WTC11 (cell line): ENCODE data around the gene GPX4. TPM values are rescaled to one million over a fixed set of nuclear protein-coding genes. Genes with fewer than 3 reads are reported as not detected.

Source experiments
- ATAC-seq: fragments of 200-7000 bp; cut with Tn5 transposase; 2 replicates; pipeline ENCODE4 v1.10.0; 2021; ENCODE audit warnings: mild to moderate bottlenecking, moderate library complexity
- CTCF ChIA-PET: fragments of 300-600 bp; sonication (Branson Sonifier 250); formaldehyde crosslinking; loops from one replicate; lab custom pipeline; 2021; ENCODE audit warnings: antibody characterized with exemption; lab: Charles Lee
- POLR2A ChIA-PET: fragments of 350-600 bp; sonication (Branson Sonifier 250); formaldehyde crosslinking; loops from one replicate; lab custom pipeline; 2021; ENCODE audit warnings: antibody characterized with exemption; lab: Charles Lee
- DNase-seq: peaks from one replicate; pipeline ENCODE4 v3.0.0; 2021; ENCODE audit warnings: low spot score
- H3K27ac Mint-ChIP-seq: 2 replicates; pipeline ENCODE4 v1.8.0; 2021; ENCODE audit warnings: mixed read lengths
- H3K27me3 Mint-ChIP-seq: 2 replicates; pipeline ENCODE4 v1.8.0; 2021; ENCODE audit warnings: low read depth, mild to moderate bottlenecking, moderate library complexity, mixed read lengths
- H3K36me3 Mint-ChIP-seq: 2 replicates; pipeline ENCODE4 v1.8.0; 2021; ENCODE audit warnings: mixed read lengths
- H3K4me1 Mint-ChIP-seq: 2 replicates; pipeline ENCODE4 v1.8.0; 2022; ENCODE audit warnings: mixed read lengths
- H3K4me3 Mint-ChIP-seq: 2 replicates; pipeline ENCODE4 v1.8.0; 2021; ENCODE audit warnings: mild to moderate bottlenecking, moderate library complexity, mixed read lengths
- H3K9me3 Mint-ChIP-seq: 2 replicates; pipeline ENCODE4 v1.8.0; 2021; ENCODE audit warnings: mixed read lengths
- IRF2 ChIP-seq: sonication (generic); formaldehyde crosslinking; IDR thresholded peaks from 2 replicates; pipeline ENCODE4 v1.8.0; 2022; ENCODE audit warnings: low read depth, missing genetic modification reagents, borderline replicate concordance
- JAZF1 ChIP-seq: fragments of 250-450 bp; sonication (Bioruptor Pico); IDR thresholded peaks from 2 replicates; pipeline ENCODE4 v1.9.0; 2021; ENCODE audit warnings: moderate library complexity, mild to moderate bottlenecking, inconsistent platforms
- JUN ChIP-seq: sonication (generic); formaldehyde crosslinking; IDR thresholded peaks from 2 replicates; pipeline ENCODE4 v1.8.0; 2023; ENCODE audit warnings: mild to moderate bottlenecking, missing genetic modification reagents
- NFATC4 ChIP-seq: fragments of 250-450 bp; sonication (Bioruptor Pico); IDR thresholded peaks from 2 replicates; pipeline ENCODE4 v1.9.0; 2021; ENCODE audit warnings: mild to moderate bottlenecking
- PRDM15 ChIP-seq: sonication (generic); formaldehyde crosslinking; IDR thresholded peaks from 2 replicates; pipeline ENCODE4 v1.8.0; 2022; ENCODE audit warnings: missing genetic modification reagents
- PRRX2 ChIP-seq: fragments of 250-450 bp; sonication (Bioruptor Pico); IDR thresholded peaks from 2 replicates; pipeline ENCODE4 v1.8.0; 2021; ENCODE audit warnings: mild to moderate bottlenecking
- RORB ChIP-seq: fragments of 250-450 bp; sonication (Bioruptor Pico); IDR thresholded peaks from 2 replicates; pipeline ENCODE4 v1.9.0; 2021; ENCODE audit warnings: mild to moderate bottlenecking
- USF2 ChIP-seq: sonication (generic); formaldehyde crosslinking; IDR thresholded peaks from 2 replicates; pipeline ENCODE4 v1.8.1; 2023; ENCODE audit warnings: mild to moderate bottlenecking, missing genetic modification reagents, moderate library complexity
- ZNF121 ChIP-seq: sonication (generic); formaldehyde crosslinking; IDR thresholded peaks from 2 replicates; pipeline ENCODE4 v1.8.0; 2023; ENCODE audit warnings: missing genetic modification reagents
- ZNF263 ChIP-seq: sonication (generic); formaldehyde crosslinking; IDR thresholded peaks from 2 replicates; pipeline ENCODE4 v1.8.1; 2022; ENCODE audit warnings: low read depth, mild to moderate bottlenecking, moderate library complexity, missing genetic modification reagents
- ZNF423 ChIP-seq: fragments of 250-450 bp; sonication (Bioruptor Pico); IDR thresholded peaks from 2 replicates; pipeline ENCODE4 v2.1.2; 2022; ENCODE audit warnings: mild to moderate bottlenecking, moderate library complexity
- total RNA-seq: library from RNA; stranded (reverse); gene quantifications from 3 replicates; pipeline ENCODE4 v1.2.3, GENCODE V29; 2021
- TF ChIP-seq, protein P1 (sequence below): sonication (generic); formaldehyde crosslinking; IDR thresholded peaks from 2 replicates; pipeline ENCODE4 v1.8.0; 2022; ENCODE audit warnings: mild to moderate bottlenecking, missing genetic modification reagents
- TF ChIP-seq, protein P2 (sequence below): sonication (generic); formaldehyde crosslinking; IDR thresholded peaks from 2 replicates; pipeline ENCODE4 v1.8.0; 2023; ENCODE audit warnings: mild to moderate bottlenecking, missing genetic modification reagents

GPX4 gene
- total RNA-seq, 1 experiment from 2014 or later: 363 TPM

DNA sequence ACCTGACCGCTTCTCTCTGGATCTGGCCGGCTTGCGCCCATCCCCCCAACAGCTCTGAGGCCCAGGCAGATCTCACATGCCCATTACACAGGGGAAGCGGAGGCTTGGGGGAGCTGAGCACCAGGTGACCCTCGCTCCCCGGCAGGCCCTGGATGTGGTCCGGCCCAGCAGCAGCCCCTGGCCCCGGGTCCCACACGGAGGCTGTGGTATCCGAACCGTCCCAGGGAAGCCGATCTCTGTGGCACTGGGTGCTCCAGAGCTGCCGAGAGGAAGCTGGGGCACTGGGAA lies 42.6 kb downstream of the GPX4 start:
- ChIA-PET POLR2A (no interaction called here), CTCF (interaction anchor here (0.6 to 1.8 kb wide), 6 partner anchors 13 to 317 kb away, joined by 3 to 11 read pairs (median 4); no protein-coding TSS in a partner anchor)
- TF ChIP-seq NFATC4 (CRISPR knock-in tag): no peak
- TF ChIP-seq ZNF121 (CRISPR knock-in tag): no peak
- TF ChIP-seq, protein P1, sequence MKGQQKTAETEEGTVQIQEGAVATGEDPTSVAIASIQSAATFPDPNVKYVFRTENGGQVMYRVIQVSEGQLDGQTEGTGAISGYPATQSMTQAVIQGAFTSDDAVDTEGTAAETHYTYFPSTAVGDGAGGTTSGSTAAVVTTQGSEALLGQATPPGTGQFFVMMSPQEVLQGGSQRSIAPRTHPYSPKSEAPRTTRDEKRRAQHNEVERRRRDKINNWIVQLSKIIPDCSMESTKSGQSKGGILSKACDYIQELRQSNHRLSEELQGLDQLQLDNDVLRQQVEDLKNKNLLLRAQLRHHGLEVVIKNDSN (CRISPR knock-in tag): no peak
- TF ChIP-seq USF2 (CRISPR knock-in tag): no peak
- TF ChIP-seq PRDM15 (CRISPR knock-in tag): no peak
- TF ChIP-seq ZNF263 (CRISPR knock-in tag): no peak
- TF ChIP-seq RORB (CRISPR knock-in tag): no peak
- Mint-ChIP-seq H3K4me3 (no peak overlapping the region), H3K27me3 (no peaks in the 10 kb centered on the region), H3K27ac (peak overlapping the region; percentile 98), H3K36me3 (peaks cover 25% of the 10 kb centered on the region), H3K9me3 (peaks cover 5% of the 10 kb centered on the region), H3K4me1 (peaks cover 10% of the 10 kb centered on the region)
- ATAC-seq (peak; percentile 15), DNase-seq (no peak)

GRCh38 chr19:1146858-1147780 lies 43.3 kb downstream of the GPX4 start:
- POLR2A ChIA-PET: interaction anchor here (0.6 kb wide), 1 partner anchor 30 kb away, joined by 3 read pairs; no protein-coding TSS in a partner anchor
- Mint-ChIP-seq H3K9me3 (peaks cover 2% of the 10 kb centered on the region), H3K27ac (peak overlapping the region; percentile 63; the same call in 1 of the 2 replicates), H3K4me1 (peaks cover 10% of the 10 kb centered on the region), H3K36me3 (peaks cover 29% of the 10 kb centered on the region), H3K27me3 (no peaks in the 10 kb centered on the region), H3K4me3 (no peak overlapping the region)
- no peak for ATAC-seq
- peak; percentile 19 for DNase-seq
- CTCF ChIA-PET: interaction anchor here (0.6 to 1.8 kb wide), 7 partner anchors 14 to 316 kb away, joined by 3 to 11 read pairs (median 4); no protein-coding TSS in a partner anchor
- TF ChIP-seq JAZF1 (no peak), RORB (CRISPR knock-in tag) (no peak), JUN (no peak), IRF2 (CRISPR knock-in tag) (no peak), ZNF423 (0 out of 2 replicates have a peak, but pooled peaks have one; percentile 3), PRRX2 (CRISPR knock-in tag) (no peak)
- TF ChIP-seq, protein P2, sequence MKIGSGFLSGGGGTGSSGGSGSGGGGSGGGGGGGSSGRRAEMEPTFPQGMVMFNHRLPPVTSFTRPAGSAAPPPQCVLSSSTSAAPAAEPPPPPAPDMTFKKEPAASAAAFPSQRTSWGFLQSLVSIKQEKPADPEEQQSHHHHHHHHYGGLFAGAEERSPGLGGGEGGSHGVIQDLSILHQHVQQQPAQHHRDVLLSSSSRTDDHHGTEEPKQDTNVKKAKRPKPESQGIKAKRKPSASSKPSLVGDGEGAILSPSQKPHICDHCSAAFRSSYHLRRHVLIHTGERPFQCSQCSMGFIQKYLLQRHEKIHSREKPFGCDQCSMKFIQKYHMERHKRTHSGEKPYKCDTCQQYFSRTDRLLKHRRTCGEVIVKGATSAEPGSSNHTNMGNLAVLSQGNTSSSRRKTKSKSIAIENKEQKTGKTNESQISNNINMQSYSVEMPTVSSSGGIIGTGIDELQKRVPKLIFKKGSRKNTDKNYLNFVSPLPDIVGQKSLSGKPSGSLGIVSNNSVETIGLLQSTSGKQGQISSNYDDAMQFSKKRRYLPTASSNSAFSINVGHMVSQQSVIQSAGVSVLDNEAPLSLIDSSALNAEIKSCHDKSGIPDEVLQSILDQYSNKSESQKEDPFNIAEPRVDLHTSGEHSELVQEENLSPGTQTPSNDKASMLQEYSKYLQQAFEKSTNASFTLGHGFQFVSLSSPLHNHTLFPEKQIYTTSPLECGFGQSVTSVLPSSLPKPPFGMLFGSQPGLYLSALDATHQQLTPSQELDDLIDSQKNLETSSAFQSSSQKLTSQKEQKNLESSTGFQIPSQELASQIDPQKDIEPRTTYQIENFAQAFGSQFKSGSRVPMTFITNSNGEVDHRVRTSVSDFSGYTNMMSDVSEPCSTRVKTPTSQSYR: no peak
